SU-DHL-6 (cell line): ENCODE results near the gene CCNY.

Source experiments
- H2AFZ ChIP-seq: fragments of 200-600 bp; sonication (generic); 2 replicates; pipeline ENCODE4 v1.6.1; 2014; ENCODE audit warnings: low read depth, mild to moderate bottlenecking, moderate library complexity, mixed read lengths, antibody characterized with exemption, low read length; ENCODE audit not compliant: severe bottlenecking
- H3F3A ChIP-seq: fragments of 200-600 bp; shearing (Covaris generic); 2 replicates; pipeline ENCODE4 v1.6.0; 2016; ENCODE audit warnings: antibody characterized with exemption, mild to moderate bottlenecking; ENCODE audit not compliant: insufficient read depth
- H3K27ac ChIP-seq: fragments of 200-600 bp; sonication (generic); 2 replicates; pipeline ENCODE4 v1.5.1; 2016; ENCODE audit warnings: low read depth, mild to moderate bottlenecking, low read length, moderate library complexity, mixed read lengths
- H3K27me3 ChIP-seq: fragments of 200-600 bp; sonication (generic), shearing (Covaris generic); 2 replicates; pipeline ENCODE4 v1.6.0; 2014; ENCODE audit warnings: mild to moderate bottlenecking, low read length
- H3K36me3 ChIP-seq: fragments of 200-600 bp; sonication (generic); 2 replicates; pipeline ENCODE4 v1.6.1; 2014; ENCODE audit warnings: mild to moderate bottlenecking, low read length, mixed read lengths
- H3K4me2 ChIP-seq: fragments of 300-600, 200-600 bp; shearing (Covaris generic), sonication (generic); 2 replicates; pipeline ENCODE4 v1.6.0; 2014; ENCODE audit warnings: low read length, low read depth, mild to moderate bottlenecking; ENCODE audit not compliant: poor library complexity, severe bottlenecking
- H3K4me3 ChIP-seq: fragments of 200-600 bp; sonication (generic); 2 replicates; pipeline ENCODE4 v1.5.1; 2014; ENCODE audit warnings: antibody characterized with exemption, low read length, mild to moderate bottlenecking, mixed read lengths; ENCODE audit not compliant: insufficient read depth, poor library complexity, severe bottlenecking
- H3K79me2 ChIP-seq: fragments of 200-600 bp; sonication (generic); 2 replicates; pipeline ENCODE4 v1.6.1; 2014; ENCODE audit warnings: mild to moderate bottlenecking, low read length, moderate library complexity; ENCODE audit not compliant: insufficient read depth
- H3K9ac ChIP-seq: fragments of 200-600 bp; sonication (generic); 2 replicates; pipeline ENCODE4 v1.7.0; 2014; ENCODE audit warnings: mild to moderate bottlenecking, low read length
- H3K9me2 ChIP-seq: fragments of 200-600 bp; sonication (generic); replicated peaks from 2 replicates; pipeline ENCODE4 v1.6.1; 2014; ENCODE audit warnings: low read length; ENCODE audit not compliant: insufficient read depth
- H3K9me3 ChIP-seq: fragments of 200-600 bp; sonication (generic); 2 replicates; pipeline ENCODE4 v1.6.1; 2014; ENCODE audit warnings: low read length, mixed read lengths; ENCODE audit not compliant: insufficient read depth
- H4K20me1 ChIP-seq: fragments of 200-600 bp; sonication (generic); 2 replicates; pipeline ENCODE4 v1.6.1; 2014; ENCODE audit warnings: low read depth, mild to moderate bottlenecking, antibody characterized with exemption, low read length, moderate library complexity, mixed read lengths
- CTCF ChIP-seq: fragments of 200-600 bp; sonication (generic); IDR thresholded peaks from one replicate; pipeline ENCODE4 v1.5.1; 2017; ENCODE audit warnings: antibody characterized with exemption, mild to moderate bottlenecking, low read length, moderate library complexity; ENCODE audit not compliant: insufficient read depth, poor library complexity, severe bottlenecking
- EZH2phosphoT487 ChIP-seq: fragments of 200-600 bp; sonication (generic), shearing (Covaris generic); conservative IDR thresholded peaks from 2 replicates; pipeline ENCODE4 v1.6.1; 2018; ENCODE audit warnings: mild to moderate bottlenecking, antibody characterized with exemption, low read length, moderate library complexity, mixed read lengths

Gene CCNY

GRCh38 chr10:35397953-35398352 is 61.6 kb downstream of the CCNY start:
- Histone ChIP-seq H3K9me2 (no peaks in the 10 kb centered on the region), H3K36me3 (no peaks in the 10 kb centered on the region), H3F3A (no peaks in the 10 kb centered on the region), H3K9ac (no peak overlapping the region), H3K9me3 (no peaks in the 10 kb centered on the region), H3K79me2 (no peaks in the 10 kb centered on the region), H3K27me3 (no peaks in the 10 kb centered on the region), H2AFZ (no peak overlapping the region), H4K20me1 (peaks cover 9% of the 10 kb centered on the region; the same call in 1 of the 2 replicates), H3K4me3 (no peak overlapping the region), H3K27ac (no peak overlapping the region), H3K4me2 (no peak overlapping the region)
- no peak for TF ChIP-seq EZH2phosphoT487
- no peak for TF ChIP-seq CTCF

- Histone ChIP-seq H3K79me2 (no peaks in the 10 kb centered on the region), H3K4me2 (no peak overlapping the region)
Measured at GRCh38 chr10:35398355-35398754, 62.0 kb downstream of the CCNY start.

GRCh38 chr10:35398908-35399307 is 62.6 kb downstream of the CCNY start:
- H3K79me2 ChIP-seq = no peaks in the 10 kb centered on the region
- no peaks in the 10 kb centered on the region for H3F3A ChIP-seq
- H4K20me1 ChIP-seq = peaks cover 5% of the 10 kb centered on the region; the same call in 1 of the 2 replicates

More at GRCh38 chr10:35398355-35398754, 62.0 kb downstream of the CCNY start:
- H3F3A ChIP-seq = no peaks in the 10 kb centered on the region
- no peaks in the 10 kb centered on the region for H3K9me2 ChIP-seq
- no peak overlapping the region for H3K27ac ChIP-seq
- no peaks in the 10 kb centered on the region for H3K36me3 ChIP-seq
- H3K9ac ChIP-seq = no peak overlapping the region
- H3K9me3 ChIP-seq = no peaks in the 10 kb centered on the region
- H4K20me1 ChIP-seq = peaks cover 9% of the 10 kb centered on the region; the same call in 1 of the 2 replicates
- no peak for TF ChIP-seq EZH2phosphoT487
- H3K4me3 ChIP-seq = no peak overlapping the region
- no peaks in the 10 kb centered on the region for H3K27me3 ChIP-seq
- no peak overlapping the region for H2AFZ ChIP-seq

More at GRCh38 chr10:35398908-35399307, 62.6 kb downstream of the CCNY start:
- H3K9me2 ChIP-seq = no peaks in the 10 kb centered on the region
- no peaks in the 10 kb centered on the region for H3K9me3 ChIP-seq
- H3K27me3 ChIP-seq = no peaks in the 10 kb centered on the region
- H3K9ac ChIP-seq = no peak overlapping the region
- H2AFZ ChIP-seq = no peak overlapping the region
- no peak overlapping the region for H3K27ac ChIP-seq
- no peaks in the 10 kb centered on the region for H3K36me3 ChIP-seq
- H3K4me2 ChIP-seq = no peak overlapping the region
- TF ChIP-seq EZH2phosphoT487 (no peak), CTCF (no peak)
- no peak overlapping the region for H3K4me3 ChIP-seq
